ENCODE measurements around the gene EVPL. TPM values are rescaled to one million over a fixed set of nuclear protein-coding genes. Genes with fewer than 3 reads are reported as not detected.
A peak's percentile ranks its signal among the peaks of the same experiment; 100 is the strongest.
"Not testable (repeated sequence)": the region's sequence is repeated elsewhere in the genome, so short reads cannot be mapped to it uniquely, and the experiment has no call there.

EVPL gene
- total and polyA plus RNA-seq, 3 experiments from 2014 or later = 0.07 to 0.11 TPM; not detected in 1

DNA sequence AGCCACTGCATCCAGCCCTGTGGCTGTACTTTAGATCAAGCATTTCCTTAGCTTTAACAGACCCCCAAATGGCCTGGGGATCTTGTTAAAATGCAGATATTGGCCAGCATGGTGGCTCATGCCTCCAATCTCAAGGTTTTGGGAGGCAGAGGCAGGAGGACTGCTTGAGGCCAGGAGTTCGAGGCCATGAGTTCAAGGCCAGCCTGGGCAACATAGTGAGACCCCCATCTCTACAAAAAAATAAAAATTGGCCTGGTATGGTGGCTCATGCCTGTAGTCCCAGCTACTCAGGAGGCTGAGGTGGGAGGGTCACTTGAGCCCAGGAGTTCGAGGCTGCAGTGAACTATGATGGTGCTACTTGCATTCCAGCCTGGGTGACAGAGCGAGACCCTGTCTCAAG lies 15.8 kb upstream of the EVPL start:
- H3K27me3 ChIP-seq (ENCODE audit: insufficient read depth, low read length, poor library complexity, severe bottlenecking); DNase-seq; CTCF ChIA-PET; H3K27me3 Mint-ChIP-seq; H3K4me1 Mint-ChIP-seq; H3K4me1 ChIP-seq (ENCODE audit: insufficient read depth, low read length); H3K4me3 ChIP-seq (ENCODE audit: low read length); H3K9me3 ChIP-seq (ENCODE audit: low read length); H3K27ac ChIP-seq (ENCODE audit: low read depth, low read length); H3K9me3 Mint-ChIP-seq; H3K4me3 Mint-ChIP-seq: not testable (repeated sequence)
- H3K36me3 ChIP-seq (ENCODE audit: insufficient read depth, low read length) = peaks cover 77% of the 10 kb centered on the region
- Mint-ChIP-seq H3K27ac (peak overlapping the region in 1 of 8 donors; percentile 63), H3K36me3 (peaks cover 9 to 93% (median 31%) of the 10 kb centered on the region in 3 donors)
- POLR2A ChIA-PET = interaction anchor here (0.5 kb wide), 1 partner anchor 15 kb away, joined by 3 read pairs; no protein-coding TSS in a partner anchor

DNA sequence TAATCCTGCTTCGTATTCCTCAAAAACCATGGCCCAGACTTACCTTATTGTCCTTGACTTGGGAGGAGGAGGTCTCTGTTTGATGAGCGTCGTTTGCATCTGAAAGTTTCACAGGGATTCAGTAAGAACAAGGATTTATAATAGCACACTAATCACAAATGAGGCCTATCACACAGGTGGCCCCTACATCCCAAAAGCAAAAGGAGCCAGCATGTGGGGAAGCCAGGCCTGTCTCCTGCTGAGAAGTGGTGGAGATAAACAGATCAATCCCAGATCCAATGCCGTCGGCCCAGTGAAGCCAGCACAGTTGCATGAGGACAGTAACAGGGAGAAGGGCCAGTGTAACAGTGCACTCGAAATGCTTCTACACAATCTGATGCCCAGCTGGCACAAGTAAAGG lies 13.3 kb upstream of the EVPL start:
- POLR2A ChIA-PET = no interaction called here

DNA sequence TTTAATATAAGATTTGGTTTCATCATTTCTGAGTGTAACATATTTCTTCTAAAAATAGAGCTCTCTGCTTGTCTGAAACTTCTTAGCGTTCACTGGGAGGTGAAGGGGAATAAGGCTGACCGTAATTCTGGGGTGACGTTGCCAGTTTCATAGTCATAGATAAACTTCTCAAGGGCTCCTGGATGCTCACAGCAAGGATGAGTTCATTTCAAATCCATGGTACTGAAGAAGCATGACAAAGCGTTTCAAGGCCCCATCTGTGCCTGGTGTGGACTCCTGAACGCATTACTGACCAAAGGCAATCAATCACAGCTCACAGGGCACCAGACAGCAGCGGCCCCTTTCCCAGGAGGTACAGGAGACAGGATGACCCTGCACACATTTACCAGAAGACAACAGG lies 12.0 kb upstream of the EVPL start:
- Histone ChIP-seq H3K36me3 (ENCODE audit: insufficient read depth, low read length) (peaks cover 47% of the 10 kb centered on the region), H3K9me3 (ENCODE audit: low read length) (no peaks in the 10 kb centered on the region), H3K27me3 (ENCODE audit: insufficient read depth, low read length, poor library complexity, severe bottlenecking) (no peaks in the 10 kb centered on the region), H3K4me3 (ENCODE audit: low read length) (no peak overlapping the region), H3K27ac (ENCODE audit: low read depth, low read length) (no peak overlapping the region), H3K4me1 (ENCODE audit: insufficient read depth, low read length) (no peaks in the 10 kb centered on the region)
- H3K36me3 Mint-ChIP-seq = peaks cover 0 to 62% (median 25%) of the 10 kb centered on the region in 3 donors
- H3K27me3 Mint-ChIP-seq = peaks cover 0 to 1% of the 10 kb centered on the region in 2 donors
- H3K9me3 Mint-ChIP-seq = no peaks in the 10 kb centered on the region
- ChIA-PET CTCF (no interaction called here), POLR2A (no interaction called here)
- no peak overlapping the region for H3K4me3 Mint-ChIP-seq
- H3K4me1 Mint-ChIP-seq = peaks cover 0 to 7% (median 2%) of the 10 kb centered on the region in 3 donors
- no peak for DNase-seq
- peak overlapping the region in 2 of 8 donors; percentile 6 to 67 for H3K27ac Mint-ChIP-seq

More for the DNA sequence above, 13.3 kb upstream of the EVPL start:
- peaks cover 0 to 4% (median 0%) of the 10 kb centered on the region in 3 donors for H3K4me1 Mint-ChIP-seq
- DNase-seq = no peak
- H3K4me3 ChIP-seq (ENCODE audit: low read length) = no peak overlapping the region
- no peaks in the 10 kb centered on the region for H3K9me3 ChIP-seq (ENCODE audit: low read length)
- peak overlapping the region in 1 of 8 donors; percentile 69 for H3K27ac Mint-ChIP-seq
- no peak overlapping the region for H3K27ac ChIP-seq (ENCODE audit: low read depth, low read length)
- H3K27me3 Mint-ChIP-seq = peaks cover 0 to 1% of the 10 kb centered on the region in 2 donors
- H3K4me1 ChIP-seq (ENCODE audit: insufficient read depth, low read length) = no peaks in the 10 kb centered on the region
- H3K36me3 Mint-ChIP-seq = peaks cover under 1 to 75% (median 28%) of the 10 kb centered on the region in 3 donors
- H3K27me3 ChIP-seq (ENCODE audit: insufficient read depth, low read length, poor library complexity, severe bottlenecking) = no peaks in the 10 kb centered on the region
- peaks cover 59% of the 10 kb centered on the region for H3K36me3 ChIP-seq (ENCODE audit: insufficient read depth, low read length)
- H3K4me3 Mint-ChIP-seq = no peak overlapping the region
- H3K9me3 Mint-ChIP-seq = no peaks in the 10 kb centered on the region
- CTCF ChIA-PET = no interaction called here

- POLR2A ChIA-PET = no interaction called here
Observed at GRCh38 chr17:76038050-76038449, 10.9 kb upstream of the EVPL start.

GRCh38 chr17:76036497-76037261 lies 9.6 kb upstream of the EVPL start:
- Mint-ChIP-seq H3K27ac (peak overlapping the region in 4 of 8 donors; percentile 37 to 54 (median 44)), H3K9me3 (no peaks in the 10 kb centered on the region), H3K4me3 (no peak overlapping the region), H3K36me3 (peaks cover 0 to 40% (median 20%) of the 10 kb centered on the region in 3 donors), H3K27me3 (peaks cover 0 to 1% of the 10 kb centered on the region in 2 donors), H3K4me1 (peaks cover 0 to 7% (median 3%) of the 10 kb centered on the region in 3 donors)
- no peak for DNase-seq
- no peaks in the 10 kb centered on the region for H3K9me3 ChIP-seq (ENCODE audit: low read length)
- H3K36me3 ChIP-seq (ENCODE audit: insufficient read depth, low read length) = peaks cover 29% of the 10 kb centered on the region
- H3K27ac ChIP-seq (ENCODE audit: low read depth, low read length) = no peak overlapping the region
- CTCF ChIA-PET = interaction anchor here (4.0 kb wide), 1 partner anchor 22 kb away, joined by 11 read pairs; no protein-coding TSS in a partner anchor
- H3K4me1 ChIP-seq (ENCODE audit: insufficient read depth, low read length) = no peaks in the 10 kb centered on the region
- POLR2A ChIA-PET = no interaction called here
- H3K27me3 ChIP-seq (ENCODE audit: insufficient read depth, low read length, poor library complexity, severe bottlenecking) = no peaks in the 10 kb centered on the region
- H3K4me3 ChIP-seq (ENCODE audit: low read length) = no peak overlapping the region

More at GRCh38 chr17:76038050-76038449, 10.9 kb upstream of the EVPL start:
- H3K9me3 ChIP-seq (ENCODE audit: low read length) = no peaks in the 10 kb centered on the region
- H3K4me3 ChIP-seq (ENCODE audit: low read length) = no peak overlapping the region
- H3K36me3 ChIP-seq (ENCODE audit: insufficient read depth, low read length) = peaks cover 36% of the 10 kb centered on the region
- H3K4me3 Mint-ChIP-seq = no peak overlapping the region
- H3K27me3 Mint-ChIP-seq = peaks cover 0 to 1% of the 10 kb centered on the region in 2 donors
- H3K27ac Mint-ChIP-seq = peak overlapping the region in 6 of 8 donors; percentile 7 to 50 (median 30)
- DNase-seq = no peak
- no peaks in the 10 kb centered on the region for H3K9me3 Mint-ChIP-seq
- H3K27ac ChIP-seq (ENCODE audit: low read depth, low read length) = no peak overlapping the region
- CTCF ChIA-PET = interaction anchor here (4.0 kb wide), 1 partner anchor 24 kb away, joined by 11 read pairs; no protein-coding TSS in a partner anchor
- H3K4me1 ChIP-seq (ENCODE audit: insufficient read depth, low read length) = no peaks in the 10 kb centered on the region
- peaks cover 0 to 52% (median 20%) of the 10 kb centered on the region in 3 donors for H3K36me3 Mint-ChIP-seq
- peaks cover 0 to 7% (median 3%) of the 10 kb centered on the region in 3 donors for H3K4me1 Mint-ChIP-seq
- no peaks in the 10 kb centered on the region for H3K27me3 ChIP-seq (ENCODE audit: insufficient read depth, low read length, poor library complexity, severe bottlenecking)

DNA sequence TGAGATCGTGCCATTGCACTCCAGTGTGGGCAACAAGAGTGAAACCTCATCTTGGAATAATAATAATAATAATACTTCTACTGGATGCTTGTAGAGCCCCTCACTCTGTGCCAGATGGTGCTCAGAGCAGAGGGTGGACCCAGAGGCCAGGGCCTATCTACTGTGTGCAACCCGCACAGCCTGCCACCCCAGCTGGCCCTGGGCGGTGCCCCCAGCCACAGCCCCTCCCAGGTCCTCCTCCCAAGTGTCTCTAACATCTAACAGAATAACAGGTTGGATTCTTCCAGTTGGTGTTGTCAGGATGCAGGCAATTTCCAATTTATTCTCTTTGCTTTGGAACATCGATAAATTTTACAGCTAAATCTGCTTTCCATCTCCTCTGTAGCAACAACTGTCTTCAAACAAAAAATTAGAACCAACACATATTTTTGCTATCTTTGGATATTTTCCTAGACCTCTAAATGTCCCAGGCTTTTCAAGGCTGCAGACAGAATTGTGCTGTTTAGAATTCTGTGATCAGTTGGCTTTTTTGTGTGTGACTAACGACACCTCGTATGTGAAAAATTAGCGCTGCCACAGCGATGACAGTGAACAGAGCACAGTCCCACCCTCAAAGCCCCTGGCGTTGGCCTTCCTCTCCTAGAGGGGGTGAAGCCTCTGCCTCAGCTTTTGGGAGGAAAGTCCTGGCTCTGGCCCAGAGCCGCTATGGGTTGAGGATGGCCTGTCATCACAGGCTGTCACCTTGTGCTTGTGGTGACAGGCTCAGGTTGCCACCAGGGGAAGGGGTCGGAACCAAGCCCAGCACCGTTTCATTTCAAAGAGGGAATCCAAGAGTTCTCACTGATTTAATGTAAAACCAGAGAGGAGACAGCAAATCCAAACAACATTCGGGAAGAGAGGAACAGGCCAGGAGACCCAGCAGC lies 7.6 kb upstream of the EVPL start:
- POLR2A ChIA-PET = interaction anchor here (0.5 to 0.6 kb wide), 2 partner anchors 30 to 252 kb away, joined by 3 to 4 read pairs; no protein-coding TSS in a partner anchor
- Mint-ChIP-seq H3K4me3 (peak overlapping the region in 1 of 7 donors; percentile 23), H3K9me3 (no peaks in the 10 kb centered on the region), H3K4me1 (peaks cover 4 to 11% (median 6%) of the 10 kb centered on the region in 3 donors), H3K27ac (peak overlapping the region in 3 of 8 donors; percentile 15 to 43 (median 43)), H3K27me3 (peaks cover 0 to 1% of the 10 kb centered on the region in 2 donors), H3K36me3 (peaks cover 0 to 20% (median 10%) of the 10 kb centered on the region in 3 donors)
- no peak for DNase-seq
- Histone ChIP-seq H3K4me3 (ENCODE audit: low read length) (no peak overlapping the region), H3K27ac (ENCODE audit: low read depth, low read length) (no peak overlapping the region), H3K4me1 (ENCODE audit: insufficient read depth, low read length) (peaks cover 5% of the 10 kb centered on the region), H3K27me3 (ENCODE audit: insufficient read depth, low read length, poor library complexity, severe bottlenecking) (no peaks in the 10 kb centered on the region), H3K36me3 (ENCODE audit: insufficient read depth, low read length) (peaks cover 9% of the 10 kb centered on the region), H3K9me3 (ENCODE audit: low read length) (no peaks in the 10 kb centered on the region)
- CTCF ChIA-PET = interaction anchor here (1.1 to 4.0 kb wide), 2 partner anchors 13 to 20 kb away, joined by 3 to 11 read pairs; no protein-coding TSS in a partner anchor

- no peak overlapping the region for H3K27ac Mint-ChIP-seq
Observed at GRCh38 chr17:76033139-76033538, 6.0 kb upstream of the EVPL start.

More at GRCh38 chr17:76033139-76033538, 6.0 kb upstream of the EVPL start:
- peaks cover 0 to 1% of the 10 kb centered on the region in 2 donors for H3K27me3 Mint-ChIP-seq
- CTCF ChIA-PET = interaction anchor here (1.5 to 2.4 kb wide), 2 partner anchors 13 to 19 kb away, joined by 4 to 9 read pairs; no protein-coding TSS in a partner anchor
- no peak for DNase-seq
- POLR2A ChIA-PET = interaction anchor here (0.5 kb wide), 1 partner anchor 68 kb away, joined by 5 read pairs; no protein-coding TSS in a partner anchor
- Histone ChIP-seq H3K4me1 (ENCODE audit: insufficient read depth, low read length) (peaks cover 17% of the 10 kb centered on the region), H3K27me3 (ENCODE audit: insufficient read depth, low read length, poor library complexity, severe bottlenecking) (no peaks in the 10 kb centered on the region), H3K4me3 (ENCODE audit: low read length) (no peak overlapping the region), H3K36me3 (ENCODE audit: insufficient read depth, low read length) (no peaks in the 10 kb centered on the region), H3K27ac (ENCODE audit: low read depth, low read length) (no peak overlapping the region), H3K9me3 (ENCODE audit: low read length) (no peaks in the 10 kb centered on the region)
- H3K9me3 Mint-ChIP-seq = no peaks in the 10 kb centered on the region
- no peak overlapping the region for H3K4me3 Mint-ChIP-seq
- peaks cover 14 to 25% (median 17%) of the 10 kb centered on the region in 3 donors for H3K4me1 Mint-ChIP-seq
- H3K36me3 Mint-ChIP-seq = peaks cover 0 to 4% (median 0%) of the 10 kb centered on the region in 3 donors

All from CD8-positive, alpha-beta memory T cell (primary cell).